ENCODE results near the gene TXNL4A.

DNA sequence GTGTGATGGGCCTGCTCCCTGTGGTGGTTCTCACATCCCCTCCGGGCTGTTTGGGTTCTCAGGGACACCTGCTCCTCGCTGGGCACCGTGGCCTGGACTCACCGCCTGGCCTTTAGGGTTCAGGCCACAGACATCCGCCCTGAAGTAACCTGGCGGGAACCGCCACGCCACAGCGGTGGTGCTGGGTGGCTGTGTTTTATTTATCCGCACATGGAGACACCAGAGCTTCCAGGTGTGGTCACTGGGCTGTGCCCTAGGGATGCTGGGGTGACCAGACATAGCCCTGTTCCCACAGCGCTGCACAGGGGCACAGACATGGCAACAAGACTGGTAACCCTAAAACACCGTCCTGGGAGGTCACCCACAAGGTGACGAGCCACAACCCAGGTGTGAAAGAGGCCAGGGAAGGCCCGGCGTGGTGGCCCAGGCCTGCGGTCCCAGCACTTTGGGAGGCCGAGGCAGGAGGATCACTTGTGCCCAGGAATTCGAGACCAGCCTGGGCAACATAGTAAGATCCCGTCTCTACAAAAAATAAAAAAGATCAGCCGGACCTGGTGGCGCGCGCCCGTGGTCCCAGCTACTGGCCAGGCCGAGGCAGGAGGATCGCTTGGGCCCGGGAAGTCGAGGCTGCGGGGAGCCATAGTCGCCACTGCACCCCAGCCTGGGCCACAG is 24.6 kb downstream of the TXNL4A start:
- TF ChIP-seq, protein P1, sequence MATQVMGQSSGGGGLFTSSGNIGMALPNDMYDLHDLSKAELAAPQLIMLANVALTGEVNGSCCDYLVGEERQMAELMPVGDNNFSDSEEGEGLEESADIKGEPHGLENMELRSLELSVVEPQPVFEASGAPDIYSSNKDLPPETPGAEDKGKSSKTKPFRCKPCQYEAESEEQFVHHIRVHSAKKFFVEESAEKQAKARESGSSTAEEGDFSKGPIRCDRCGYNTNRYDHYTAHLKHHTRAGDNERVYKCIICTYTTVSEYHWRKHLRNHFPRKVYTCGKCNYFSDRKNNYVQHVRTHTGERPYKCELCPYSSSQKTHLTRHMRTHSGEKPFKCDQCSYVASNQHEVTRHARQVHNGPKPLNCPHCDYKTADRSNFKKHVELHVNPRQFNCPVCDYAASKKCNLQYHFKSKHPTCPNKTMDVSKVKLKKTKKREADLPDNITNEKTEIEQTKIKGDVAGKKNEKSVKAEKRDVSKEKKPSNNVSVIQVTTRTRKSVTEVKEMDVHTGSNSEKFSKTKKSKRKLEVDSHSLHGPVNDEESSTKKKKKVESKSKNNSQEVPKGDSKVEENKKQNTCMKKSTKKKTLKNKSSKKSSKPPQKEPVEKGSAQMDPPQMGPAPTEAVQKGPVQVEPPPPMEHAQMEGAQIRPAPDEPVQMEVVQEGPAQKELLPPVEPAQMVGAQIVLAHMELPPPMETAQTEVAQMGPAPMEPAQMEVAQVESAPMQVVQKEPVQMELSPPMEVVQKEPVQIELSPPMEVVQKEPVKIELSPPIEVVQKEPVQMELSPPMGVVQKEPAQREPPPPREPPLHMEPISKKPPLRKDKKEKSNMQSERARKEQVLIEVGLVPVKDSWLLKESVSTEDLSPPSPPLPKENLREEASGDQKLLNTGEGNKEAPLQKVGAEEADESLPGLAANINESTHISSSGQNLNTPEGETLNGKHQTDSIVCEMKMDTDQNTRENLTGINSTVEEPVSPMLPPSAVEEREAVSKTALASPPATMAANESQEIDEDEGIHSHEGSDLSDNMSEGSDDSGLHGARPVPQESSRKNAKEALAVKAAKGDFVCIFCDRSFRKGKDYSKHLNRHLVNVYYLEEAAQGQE (IDR thresholded peaks at IDR 0.05) = no peak
- TF ChIP-seq, protein P2, sequence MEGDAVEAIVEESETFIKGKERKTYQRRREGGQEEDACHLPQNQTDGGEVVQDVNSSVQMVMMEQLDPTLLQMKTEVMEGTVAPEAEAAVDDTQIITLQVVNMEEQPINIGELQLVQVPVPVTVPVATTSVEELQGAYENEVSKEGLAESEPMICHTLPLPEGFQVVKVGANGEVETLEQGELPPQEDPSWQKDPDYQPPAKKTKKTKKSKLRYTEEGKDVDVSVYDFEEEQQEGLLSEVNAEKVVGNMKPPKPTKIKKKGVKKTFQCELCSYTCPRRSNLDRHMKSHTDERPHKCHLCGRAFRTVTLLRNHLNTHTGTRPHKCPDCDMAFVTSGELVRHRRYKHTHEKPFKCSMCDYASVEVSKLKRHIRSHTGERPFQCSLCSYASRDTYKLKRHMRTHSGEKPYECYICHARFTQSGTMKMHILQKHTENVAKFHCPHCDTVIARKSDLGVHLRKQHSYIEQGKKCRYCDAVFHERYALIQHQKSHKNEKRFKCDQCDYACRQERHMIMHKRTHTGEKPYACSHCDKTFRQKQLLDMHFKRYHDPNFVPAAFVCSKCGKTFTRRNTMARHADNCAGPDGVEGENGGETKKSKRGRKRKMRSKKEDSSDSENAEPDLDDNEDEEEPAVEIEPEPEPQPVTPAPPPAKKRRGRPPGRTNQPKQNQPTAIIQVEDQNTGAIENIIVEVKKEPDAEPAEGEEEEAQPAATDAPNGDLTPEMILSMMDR (IDR thresholded peaks at IDR 0.05; ENCODE audit: low read depth, low read length, missing input control) = no peak
- TF ChIP-seq EGR1 (IDR thresholded peaks at IDR 0.05; ENCODE audit: low read depth in 2 of 2) (no peak), RAD21 (IDR thresholded peaks at IDR 0.05) (no peak), GABPA (IDR thresholded peaks at IDR 0.05 in 1 of 2, conservative IDR thresholded peaks at IDR 0.05 in 1 of 2) (no peak), JUND (IDR thresholded peaks at IDR 0.05) (no peak), YY1 (IDR thresholded peaks at IDR 0.05) (no peak), TAF1 (conservative IDR thresholded peaks at IDR 0.05) (no peak), RXRA (IDR thresholded peaks at IDR 0.05) (no peak)
- TF ChIP-seq, protein P3, sequence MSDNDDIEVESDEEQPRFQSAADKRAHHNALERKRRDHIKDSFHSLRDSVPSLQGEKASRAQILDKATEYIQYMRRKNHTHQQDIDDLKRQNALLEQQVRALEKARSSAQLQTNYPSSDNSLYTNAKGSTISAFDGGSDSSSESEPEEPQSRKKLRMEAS (IDR thresholded peaks at IDR 0.05) = no peak
- TF ChIP-seq, protein P4, sequence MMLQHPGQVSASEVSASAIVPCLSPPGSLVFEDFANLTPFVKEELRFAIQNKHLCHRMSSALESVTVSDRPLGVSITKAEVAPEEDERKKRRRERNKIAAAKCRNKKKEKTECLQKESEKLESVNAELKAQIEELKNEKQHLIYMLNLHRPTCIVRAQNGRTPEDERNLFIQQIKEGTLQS (IDR thresholded peaks at IDR 0.05) = no peak

All from liver (tissue), 3 donors.